ENCODE measurements around the gene GALK2. TPM values are rescaled to one million over a fixed set of nuclear protein-coding genes. Genes with fewer than 3 reads are reported as not detected.
A peak's percentile ranks its signal among the peaks of the same experiment; 100 is the strongest.

Gene GALK2
- total RNA-seq, result 54.4 and 73.5 TPM in 2 replicates

DNA sequence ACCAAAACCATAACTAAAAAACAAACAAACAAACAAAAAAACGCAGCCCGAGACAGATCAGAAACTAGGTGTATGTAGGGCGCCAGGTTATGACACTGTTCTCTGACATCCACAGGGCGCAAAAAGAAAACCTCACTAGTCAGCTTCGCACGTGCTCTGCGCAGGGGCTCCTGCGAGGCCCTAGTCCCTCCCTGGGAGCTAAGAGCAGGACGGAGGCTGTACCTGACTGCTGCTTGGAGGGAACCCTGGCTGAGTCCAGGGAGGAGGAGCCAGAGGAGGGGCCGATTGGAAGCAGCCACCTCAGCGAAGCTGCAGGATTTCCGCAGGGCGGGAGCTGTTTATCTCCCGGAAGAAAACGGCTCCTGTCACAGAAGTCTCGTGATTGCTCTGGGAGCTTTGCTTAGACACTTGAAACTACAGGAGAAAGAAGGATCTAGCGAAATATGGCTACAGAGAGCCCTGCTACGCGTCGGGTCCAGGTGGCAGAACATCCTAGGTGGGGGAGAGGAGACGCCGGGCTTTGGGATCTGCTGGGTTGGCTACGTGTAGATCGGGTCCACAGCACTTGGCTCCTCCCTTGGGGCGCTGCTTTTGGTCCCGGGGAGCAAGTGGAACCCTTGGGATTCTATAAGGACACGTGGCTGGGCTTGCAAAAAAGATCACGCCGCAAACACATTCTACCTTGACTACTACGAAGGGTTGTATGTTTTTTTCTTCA, at the start of gene GALK2:
GALK2 (plus strand) TSS at position 368 of the 718 bp plus-strand sequence; CDS start at position 444, 76 bp downstream.
- peak; percentile 89 for DNase-seq

GRCh38 chr15:49120832-49121231, 49.2 kb upstream of the GALK2 start:
- DNase-seq, result no peak

DNA sequence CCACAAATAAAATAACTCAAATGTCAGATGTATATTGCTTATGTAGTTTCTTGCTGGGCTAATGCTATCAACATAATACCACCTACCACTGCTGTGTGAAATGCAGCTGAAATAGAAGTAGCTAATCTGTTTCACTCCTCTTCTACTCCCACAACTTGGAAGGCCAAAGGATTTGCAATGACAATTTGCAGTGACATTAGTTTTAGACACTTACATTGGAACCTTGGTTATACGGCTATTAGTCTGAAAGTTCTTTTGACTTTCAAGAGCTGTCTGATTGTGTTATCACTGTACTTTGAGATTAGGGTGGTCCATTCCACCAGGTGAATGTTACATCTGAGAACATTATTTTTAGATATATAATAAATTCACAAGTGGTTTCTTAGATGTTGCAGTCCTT, 48.1 kb upstream of the GALK2 start:
- DNase-seq, result no peak

- peak; percentile 72 for DNase-seq
These were observed 47.4 kb upstream of the GALK2 start for GRCh38 chr15:49122541-49123062.

DNA sequence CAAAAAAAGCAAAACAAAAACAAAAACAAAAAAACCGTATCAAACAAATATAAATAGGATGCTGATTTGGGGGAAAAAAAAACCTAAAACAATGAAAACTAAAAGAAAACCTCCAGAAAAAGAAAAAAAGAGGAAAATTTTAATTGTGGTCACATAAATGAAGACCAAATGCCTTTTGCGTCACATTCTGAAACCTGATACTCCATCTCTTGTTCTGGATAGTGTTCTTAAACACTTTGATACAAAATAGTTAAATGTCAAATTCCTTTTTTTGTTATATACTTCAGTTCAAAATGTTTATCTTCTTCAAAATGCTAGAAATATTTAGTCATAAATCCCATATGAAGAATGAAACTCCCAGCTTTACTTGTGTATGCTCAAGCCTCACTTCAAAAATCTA, 45.7 kb upstream of the GALK2 start:
- DNase-seq, result no peak

DNA sequence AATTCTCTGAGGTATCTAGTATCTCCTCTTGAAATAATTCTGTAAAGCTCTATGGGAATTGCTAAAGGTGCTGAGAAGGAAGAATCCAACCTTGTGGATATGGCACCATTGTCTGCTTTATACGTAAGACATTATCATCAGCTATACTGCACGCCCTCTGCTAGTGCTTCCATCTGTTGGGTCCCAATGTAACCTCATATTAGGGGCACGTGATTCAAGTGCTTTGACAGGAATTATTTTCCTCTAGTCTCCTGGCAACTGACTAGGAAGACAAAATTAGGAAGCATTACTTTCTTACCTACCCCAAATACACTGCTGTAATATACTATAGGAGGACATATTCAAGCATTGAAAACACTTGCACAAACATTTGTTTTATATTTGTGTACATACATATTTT, 38.6 kb upstream of the GALK2 start:
- DNase-seq, result no peak

GRCh38 chr15:49134683-49135341, 35.2 kb upstream of the GALK2 start:
- peak; percentile 70 for DNase-seq

- DNase-seq, result no peak
These were observed 34.6 kb upstream of the GALK2 start for GRCh38 chr15:49135342-49135857.

- DNase-seq, result peak; percentile 65
These were observed 34.1 kb upstream of the GALK2 start for GRCh38 chr15:49135911-49136310.

DNA sequence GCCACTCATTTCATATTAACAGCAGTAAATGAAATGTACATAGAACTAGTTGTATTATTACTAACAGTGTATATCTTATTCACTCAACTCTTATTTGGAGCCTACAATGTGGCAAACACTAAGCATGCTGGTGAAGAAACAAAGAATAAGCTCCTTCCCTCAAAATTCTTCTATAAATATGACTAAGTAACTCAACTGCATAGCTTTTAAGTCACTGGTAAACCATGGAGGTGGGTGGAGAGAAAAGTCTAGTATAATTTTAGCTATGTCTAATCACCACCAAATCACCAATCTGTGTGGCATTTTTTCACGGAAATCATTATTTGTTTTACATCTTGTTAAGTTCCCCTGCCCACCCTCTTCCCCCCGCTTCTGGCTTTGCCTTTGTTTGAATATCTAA, 32.2 kb upstream of the GALK2 start:
- peak; percentile 17 for DNase-seq

DNA sequence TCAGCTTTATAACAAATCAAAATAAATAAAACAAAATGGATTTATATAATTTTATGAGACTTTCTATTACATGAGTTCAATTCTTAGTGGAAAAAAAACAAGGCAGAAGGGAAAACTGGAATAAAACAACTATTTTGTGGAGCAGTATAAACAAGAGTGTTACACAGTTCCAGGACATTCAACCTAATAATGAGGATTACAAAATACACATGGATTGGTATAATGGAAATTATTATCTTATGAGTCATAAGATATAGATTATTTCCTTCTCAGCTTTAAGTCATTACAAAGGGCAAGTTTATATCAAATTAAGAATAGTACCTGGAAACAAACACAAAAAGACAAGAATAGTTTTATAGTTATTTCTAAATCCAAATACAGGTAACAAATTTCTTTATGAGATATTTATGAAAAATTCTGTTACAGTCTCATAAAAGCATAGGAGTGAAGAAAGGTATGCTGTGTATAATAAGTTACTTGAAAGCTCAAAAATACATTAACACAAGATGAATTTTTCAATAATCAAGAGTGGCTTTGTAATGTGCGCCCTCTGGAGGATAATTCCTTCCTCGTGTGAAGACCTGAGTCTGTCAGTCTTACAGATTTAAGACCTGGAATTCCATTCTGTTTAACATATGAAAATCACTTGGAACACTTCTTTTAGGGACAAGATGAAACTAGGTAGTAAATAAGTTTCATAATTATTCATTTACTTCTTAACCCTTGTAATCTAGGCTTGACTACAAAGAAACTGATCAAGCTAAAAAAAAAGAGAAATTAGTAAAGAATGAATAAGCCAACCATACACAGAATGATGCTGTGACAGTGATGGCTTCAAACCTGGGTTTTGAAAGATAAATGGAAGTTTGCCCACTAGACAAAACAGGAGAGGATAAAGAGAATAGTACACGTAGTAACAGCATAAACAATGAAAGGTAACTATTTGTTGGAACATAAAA, 24.1 kb upstream of the GALK2 start:
- peak; percentile 89 for DNase-seq

- DNase-seq, result peak; percentile 31
These were observed 21.7 kb upstream of the GALK2 start for GRCh38 chr15:49148298-49148697.

GRCh38 chr15:49148727-49149126, 21.3 kb upstream of the GALK2 start:
- no peak for DNase-seq

- DNase-seq, result no peak
These were observed 18.2 kb upstream of the GALK2 start for GRCh38 chr15:49151831-49152230.

- no peak for DNase-seq
These were observed 17.3 kb upstream of the GALK2 start for GRCh38 chr15:49152552-49153312.

DNA sequence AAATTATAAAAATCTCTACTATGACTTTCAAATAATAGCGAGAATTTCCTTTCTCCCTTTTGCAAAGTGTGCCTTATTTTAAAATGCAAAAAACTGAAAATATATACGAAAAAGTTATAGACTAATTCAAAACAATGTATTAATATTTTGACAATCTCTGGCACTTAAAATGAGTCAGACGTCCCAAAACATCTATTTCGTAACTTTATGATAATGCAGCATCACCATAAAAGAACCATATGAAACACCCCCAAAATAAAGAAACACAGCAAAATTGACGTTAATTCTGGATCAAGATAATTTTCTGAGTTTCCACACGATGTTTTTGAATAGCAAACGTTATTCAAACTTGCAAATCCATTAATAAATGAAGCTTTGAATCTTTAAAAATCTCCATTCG, 15.7 kb upstream of the GALK2 start:
- DNase-seq, result no peak

- DNase-seq, result no peak
These were observed 15.3 kb upstream of the GALK2 start for GRCh38 chr15:49154799-49155109.

- DNase-seq, result peak; percentile 99
These were observed 14.8 kb upstream of the GALK2 start, which contains the start of gene COPS2 for GRCh38 chr15:49155110-49155833. Gene COPS2 (minus strand): TSS chr15:49155599. CDS start chr15:49155578, 21 bp downstream.

- peak; percentile 70 for DNase-seq
These were observed 14.0 kb upstream of the GALK2 start for GRCh38 chr15:49155834-49156627.

GRCh38 chr15:49163678-49164077, 6.4 kb upstream of the GALK2 start:
- DNase-seq, result no peak

All from dermis blood vessel endothelial cell (primary cell).